B cell (primary cell): ENCODE results near the gene PPP3R1. TPM values are rescaled to one million over a fixed set of nuclear protein-coding genes. Genes with fewer than 3 reads are reported as not detected.

Experiments
- ATAC-seq: fragments of 200-7000 bp; cut with Tn5 transposase; one replicate; pipeline ENCODE4 v1.10.0; 2021; ENCODE audit warnings: low read depth, mild to moderate bottlenecking, moderate number of reproducible peaks, moderate library complexity
- CTCF ChIA-PET: fragments of 350-600 bp; sonication (Branson Sonifier 250); formaldehyde crosslinking; loops from one replicate; lab custom pipeline; 2021; ENCODE audit warnings: antibody characterized with exemption, inconsistent platforms; lab: Charles Lee
- POLR2A ChIA-PET: fragments of 350-600 bp; sonication (Branson Sonifier 250); formaldehyde crosslinking; loops from one replicate; lab custom pipeline; 2021; ENCODE audit warnings: antibody characterized with exemption; lab: Charles Lee
- DNase-seq: peaks from one replicate; pipeline ENCODE4 v3.0.0; 2013
- H2AFZ ChIP-seq: 2 replicates; pipeline ENCODE4 v1.6.1; 2012; ENCODE audit warnings: mild to moderate bottlenecking, low read depth, low read length; ENCODE audit not compliant: insufficient read depth, poor library complexity, severe bottlenecking
- H3K27ac ChIP-seq, 2 donors: 1 replicate in 1 of 2; 2 replicates in 1 of 2; pipeline ENCODE4 v1.5.1; 2012 to 2013; ENCODE audit warnings: low read length in 2 of 2, mild to moderate bottlenecking in 2 of 2, moderate library complexity in 1 of 2
- H3K27me3 ChIP-seq, 4 experiments: fragments of 200-600 bp in 1 of 4; sonication (generic) in 1 of 4; replicated peaks in 1 of 4; 1 replicate in 2 of 4; 2 replicates in 2 of 4; pipeline versions ENCODE4 v1.6.1 to v1.7.0; 2013 to 2016; ENCODE audit warnings: low read length in 3 of 4, mild to moderate bottlenecking in 2 of 4, mixed read lengths in 1 of 4, moderate library complexity in 1 of 4; ENCODE audit not compliant: insufficient read depth in 4 of 4, control insufficient read depth in 3 of 4; ENCODE audit errors: control extremely low read depth in 1 of 4
- H3K36me3 ChIP-seq, 2 experiments: replicated peaks in 1 of 2; 1 replicate in 1 of 2; 2 replicates in 1 of 2; pipeline versions ENCODE4 v1.6.1 to v1.7.1; 2013; ENCODE audit warnings: low read length in 1 of 2; ENCODE audit not compliant: insufficient read depth in 2 of 2, control insufficient read depth in 1 of 2; ENCODE audit errors: control extremely low read depth in 1 of 2, extremely low read depth in 1 of 2
- H3K4me1 ChIP-seq, 2 donors: fragments of 200-600 bp in 1 of 2; sonication (generic) in 1 of 2; 1 replicate in 1 of 2; 2 replicates in 1 of 2; pipeline versions ENCODE4 v1.5.1 to v1.6.1; 2013 to 2017; ENCODE audit warnings: low read length in 2 of 2; ENCODE audit not compliant: control insufficient read depth in 2 of 2, insufficient read depth in 2 of 2
- H3K4me2 ChIP-seq: replicated peaks from 2 replicates; pipeline ENCODE3; 2012; ENCODE audit warnings: mild to moderate bottlenecking, low read depth, low read length; ENCODE audit not compliant: poor library complexity, severe bottlenecking
- H3K4me3 ChIP-seq, 5 experiments: fragments of 200-600 bp in 1 of 5; sonication (generic) in 1 of 5; 1 replicate in 3 of 5; 2 replicates in 2 of 5; pipeline versions ENCODE4 v1.5.1 to v1.7.0; 2011 to 2016; ENCODE audit warnings: low read length in 4 of 5, mild to moderate bottlenecking in 4 of 5, low read depth in 2 of 5, control low read depth in 1 of 5, moderate library complexity in 1 of 5; ENCODE audit not compliant: insufficient read depth in 1 of 5; ENCODE audit errors: control extremely low read depth in 1 of 5, extremely low read depth in 1 of 5
- H3K79me2 ChIP-seq: fragments of 200-600 bp; sonication (generic); one replicate; pipeline ENCODE4 v1.6.0; 2016; ENCODE audit warnings: low read length; ENCODE audit not compliant: control insufficient read depth, insufficient read depth
- H3K9ac ChIP-seq: fragments of 200-600 bp; sonication (generic); 2 replicates; pipeline ENCODE4 v1.6.1; 2017; ENCODE audit warnings: mild to moderate bottlenecking, low read length, moderate library complexity
- H3K9me3 ChIP-seq, 3 donors: one replicate each; pipeline versions ENCODE4 v1.6.1 to v1.7.1; 2013; ENCODE audit warnings: low read length in 2 of 3; ENCODE audit not compliant: control insufficient read depth in 2 of 3, insufficient read depth in 1 of 3; ENCODE audit errors: control extremely low read depth in 1 of 3
- H4K20me1 ChIP-seq: 2 replicates; pipeline ENCODE4 v1.6.0; 2012; ENCODE audit warnings: mild to moderate bottlenecking, low read length; ENCODE audit not compliant: insufficient read depth, control insufficient read depth, poor library complexity, severe bottlenecking
- H3K27ac Mint-ChIP-seq: one replicate; pipeline ENCODE4 v1.8.0; 2021; ENCODE audit warnings: mixed read lengths
- H3K27me3 Mint-ChIP-seq: one replicate; pipeline ENCODE4 v1.8.0; 2021; ENCODE audit warnings: mixed read lengths
- H3K4me1 Mint-ChIP-seq: one replicate; pipeline ENCODE4 v1.8.0; 2021; ENCODE audit warnings: mixed read lengths
- H3K4me3 Mint-ChIP-seq: one replicate; pipeline ENCODE4 v1.8.0; 2021; ENCODE audit warnings: mixed read lengths
- H3K9me3 Mint-ChIP-seq: one replicate; pipeline ENCODE4 v1.8.0; 2022; ENCODE audit warnings: mixed read lengths; ENCODE audit not compliant: insufficient read depth
- CTCF ChIP-seq: fragments of 200-600 bp; IDR thresholded peaks from one replicate; pipeline ENCODE4 v1.8.0; 2022; ENCODE audit warnings: antibody characterized with exemption, mild to moderate bottlenecking
- EZH2 ChIP-seq: IDR thresholded peaks from 2 replicates; pipeline ENCODE4 v1.6.1; 2012; ENCODE audit warnings: borderline replicate concordance, low read depth, mild to moderate bottlenecking, moderate library complexity, low read length; ENCODE audit not compliant: insufficient read depth, poor library complexity, severe bottlenecking
- WGBS: methylation state at CpG from one replicate; pipeline ENCODE4 v1.1.5; 2013; ENCODE audit warnings: missing lambda C conversion rate; ENCODE audit not compliant: insufficient coverage; 5-methylcytosine and 5-hydroxymethylcytosine counted together
- intact Hi-C: fragments of 100-400 bp; cut with micrococcal nuclease; formaldehyde crosslinking; loops from one replicate; pipeline ENCODE4 v1.10.0; 2022
- polyA plus RNA-seq: library from polyadenylated mRNA; depleted of rRNA; stranded (reverse); fragments of >200 nt; gene quantifications from 2 replicates; pipeline ENCODE4 v1.2.3, GENCODE V29; 2012
- total RNA-seq, 2 donors: library from RNA; stranded (reverse); fragments of 120-200 nt in 1 of 2; gene quantifications; 1 replicate in 1 of 2; 2 replicates in 1 of 2; pipeline versions ENCODE4 v1.2.3 to v1.2.4, GENCODE V29; 2013 to 2022

PPP3R1 gene
- total and polyA plus RNA-seq, 2 donors (not counting 1 experiment from before 2014, with no cell fraction given), result 17.9 to 55.6 TPM

GRCh38 chr2:68151037-68151436 is 101.3 kb downstream of the PPP3R1 start:
- H3K27me3 Mint-ChIP-seq, result no peaks in the 10 kb centered on the region
- peaks cover 48% of the 10 kb centered on the region for H3K79me2 ChIP-seq
- ChIA-PET POLR2A (no interaction called here), CTCF (interaction anchor here (0.6 kb wide), 1 partner anchor 28 kb away, joined by 3 read pairs; no protein-coding TSS in a partner anchor)
- H4K20me1 ChIP-seq, result no peaks in the 10 kb centered on the region
- H3K9me3 Mint-ChIP-seq, result no peaks in the 10 kb centered on the region
- H3K27ac Mint-ChIP-seq, result no peak overlapping the region
- no peak overlapping the region for H3K4me3 Mint-ChIP-seq
- H3K4me1 ChIP-seq, result peaks cover 29 to 30% of the 10 kb centered on the region in 2 donors
- H2AFZ ChIP-seq, result no peak overlapping the region
- no peaks in the 10 kb centered on the region for H3K9me3 ChIP-seq
- no peak for TF ChIP-seq EZH2
- no peak overlapping the region for H3K9ac ChIP-seq
- intact Hi-C loops, result no loop called here
- H3K4me3 ChIP-seq, result no peak overlapping the region
- no peak overlapping the region for H3K4me2 ChIP-seq
- DNase-seq (no peak), ATAC-seq (no peak)
- no peaks in the 10 kb centered on the region for H3K27me3 ChIP-seq
- H3K27ac ChIP-seq, result no peak overlapping the region
- no peaks in the 10 kb centered on the region for H3K36me3 ChIP-seq
- peaks cover 32% of the 10 kb centered on the region for H3K4me1 Mint-ChIP-seq

- Histone ChIP-seq H3K9ac (no peak overlapping the region), H3K36me3 (peaks cover 4 to 25% of the 10 kb centered on the region in 2 experiments), H2AFZ (no peak overlapping the region), H3K79me2 (peaks cover 6% of the 10 kb centered on the region), H3K9me3 (no peaks in the 10 kb centered on the region), H4K20me1 (no peaks in the 10 kb centered on the region), H3K4me3 (no peak overlapping the region), H3K27me3 (no peaks in the 10 kb centered on the region), H3K4me1 (no peaks in the 10 kb centered on the region), H3K27ac (no peak overlapping the region), H3K4me2 (no peak overlapping the region)
- Mint-ChIP-seq H3K9me3 (no peaks in the 10 kb centered on the region), H3K27ac (no peak overlapping the region), H3K4me3 (no peak overlapping the region), H3K4me1 (no peaks in the 10 kb centered on the region), H3K27me3 (no peaks in the 10 kb centered on the region)
- no CpG with 5 or more reads among the region's 2 CpGs for WGBS
- DNase-seq (no peak), ATAC-seq (no peak)
- TF ChIP-seq CTCF, result no peak
- no peak for TF ChIP-seq EZH2
- POLR2A ChIA-PET, result no interaction called here
- intact Hi-C loops, result no loop called here
- CTCF ChIA-PET, result no interaction called here
Measured at GRCh38 chr2:68141875-68142274, 110.5 kb downstream of the PPP3R1 start.
